ENCODE measurements around the gene C16orf87.
"Not testable (repeated sequence)": the region's sequence is repeated elsewhere in the genome, so short reads cannot be mapped to it uniquely, and the experiment has no call there.

DNA sequence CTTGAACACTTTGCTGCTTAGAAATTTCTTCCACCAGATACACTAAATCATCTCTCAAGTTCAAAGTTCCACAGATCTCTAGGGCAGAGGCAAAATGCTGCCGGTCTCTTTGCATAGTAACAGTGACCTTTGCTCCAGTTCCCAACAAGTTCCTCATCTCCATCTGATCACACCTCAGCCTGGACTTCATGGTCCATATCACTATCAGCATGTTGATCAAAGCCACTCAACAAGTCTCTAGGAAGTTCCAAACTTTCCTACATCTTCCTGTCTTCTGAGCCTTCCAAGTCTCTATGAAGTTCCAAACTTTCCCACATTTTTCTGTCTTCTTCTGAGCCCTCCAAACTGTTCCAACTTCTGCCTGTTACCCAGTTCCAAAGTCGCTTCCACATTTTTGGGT is 37.9 kb upstream of the C16orf87 start:
- TF ChIP-seq, protein P1, sequence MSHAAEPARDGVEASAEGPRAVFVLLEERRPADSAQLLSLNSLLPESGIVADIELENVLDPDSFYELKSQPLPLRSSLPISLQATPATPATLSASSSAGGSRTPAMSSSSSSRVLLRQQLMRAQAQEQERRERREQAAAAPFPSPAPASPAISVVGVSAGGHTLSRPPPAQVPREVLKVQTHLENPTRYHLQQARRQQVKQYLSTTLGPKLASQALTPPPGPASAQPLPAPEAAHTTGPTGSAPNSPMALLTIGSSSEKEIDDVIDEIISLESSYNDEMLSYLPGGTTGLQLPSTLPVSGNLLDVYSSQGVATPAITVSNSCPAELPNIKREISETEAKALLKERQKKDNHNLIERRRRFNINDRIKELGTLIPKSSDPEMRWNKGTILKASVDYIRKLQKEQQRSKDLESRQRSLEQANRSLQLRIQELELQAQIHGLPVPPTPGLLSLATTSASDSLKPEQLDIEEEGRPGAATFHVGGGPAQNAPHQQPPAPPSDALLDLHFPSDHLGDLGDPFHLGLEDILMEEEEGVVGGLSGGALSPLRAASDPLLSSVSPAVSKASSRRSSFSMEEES (CRISPR knock-in tag; IDR thresholded peaks at IDR 0.05) = not testable (repeated sequence)
- TF ChIP-seq ZNF146 (CRISPR knock-in tag; IDR thresholded peaks at IDR 0.05; ENCODE audit: unreplicated experiment) = not testable (repeated sequence)
